ENCODE data around the gene SYN1.
"Not testable (repeated sequence)": the region's sequence is repeated elsewhere in the genome, so short reads cannot be mapped to it uniquely, and the experiment has no call there.

SYN1 gene

DNA sequence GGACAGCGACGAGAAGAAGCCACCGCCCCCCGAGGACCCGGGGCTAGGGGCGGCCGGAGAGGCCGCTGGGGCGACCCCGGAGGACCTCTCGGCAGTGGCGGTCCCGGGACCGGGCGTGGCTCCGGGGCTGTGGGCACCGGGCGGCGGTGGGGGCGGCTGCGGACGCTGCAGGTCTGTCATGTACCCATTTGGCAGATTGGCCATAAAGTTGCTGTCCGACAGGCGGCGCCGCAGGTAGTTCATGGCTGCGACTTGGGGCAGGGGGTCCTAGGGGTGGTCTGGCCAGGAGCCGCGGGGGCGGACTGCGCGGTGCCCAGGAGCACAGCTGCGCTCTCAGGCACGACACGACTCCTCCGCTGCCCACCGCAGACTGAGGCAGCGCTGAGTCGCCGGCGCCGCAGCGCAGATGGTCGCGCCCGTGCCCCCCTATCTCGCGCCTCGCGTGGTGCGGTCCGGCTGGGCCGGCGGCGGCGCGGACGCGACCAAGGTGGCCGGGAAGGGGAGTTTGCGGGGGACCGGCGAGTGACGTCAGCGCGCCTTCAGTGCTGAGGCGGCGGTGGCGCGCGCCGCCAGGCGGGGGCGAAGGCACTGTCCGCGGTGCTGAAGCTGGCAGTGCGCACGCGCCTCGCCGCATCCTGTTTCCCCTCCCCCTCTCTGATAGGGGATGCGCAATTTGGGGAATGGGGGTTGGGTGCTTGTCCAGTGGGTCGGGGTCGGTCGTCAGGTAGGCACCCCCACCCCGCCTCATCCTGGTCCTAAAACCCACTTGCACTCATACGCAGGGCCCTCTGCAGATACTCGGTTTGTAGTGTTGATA is at the start of gene SYN1:
TSS of gene SYN1 (minus strand) at position 372 of the 817 bp plus-strand sequence. CDS start at position 243, 129 bp downstream.
- peak; percentile 70 for DNase-seq (ENCODE audit: low read depth)
- TF ChIP-seq, protein P1, sequence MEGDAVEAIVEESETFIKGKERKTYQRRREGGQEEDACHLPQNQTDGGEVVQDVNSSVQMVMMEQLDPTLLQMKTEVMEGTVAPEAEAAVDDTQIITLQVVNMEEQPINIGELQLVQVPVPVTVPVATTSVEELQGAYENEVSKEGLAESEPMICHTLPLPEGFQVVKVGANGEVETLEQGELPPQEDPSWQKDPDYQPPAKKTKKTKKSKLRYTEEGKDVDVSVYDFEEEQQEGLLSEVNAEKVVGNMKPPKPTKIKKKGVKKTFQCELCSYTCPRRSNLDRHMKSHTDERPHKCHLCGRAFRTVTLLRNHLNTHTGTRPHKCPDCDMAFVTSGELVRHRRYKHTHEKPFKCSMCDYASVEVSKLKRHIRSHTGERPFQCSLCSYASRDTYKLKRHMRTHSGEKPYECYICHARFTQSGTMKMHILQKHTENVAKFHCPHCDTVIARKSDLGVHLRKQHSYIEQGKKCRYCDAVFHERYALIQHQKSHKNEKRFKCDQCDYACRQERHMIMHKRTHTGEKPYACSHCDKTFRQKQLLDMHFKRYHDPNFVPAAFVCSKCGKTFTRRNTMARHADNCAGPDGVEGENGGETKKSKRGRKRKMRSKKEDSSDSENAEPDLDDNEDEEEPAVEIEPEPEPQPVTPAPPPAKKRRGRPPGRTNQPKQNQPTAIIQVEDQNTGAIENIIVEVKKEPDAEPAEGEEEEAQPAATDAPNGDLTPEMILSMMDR (conservative IDR thresholded peaks at IDR 0.05; ENCODE audit: low read length), result no peak
- H3K4me3 ChIP-seq (ENCODE audit: low read length), result peak within 1 kb of the TSS; percentile 45

DNA sequence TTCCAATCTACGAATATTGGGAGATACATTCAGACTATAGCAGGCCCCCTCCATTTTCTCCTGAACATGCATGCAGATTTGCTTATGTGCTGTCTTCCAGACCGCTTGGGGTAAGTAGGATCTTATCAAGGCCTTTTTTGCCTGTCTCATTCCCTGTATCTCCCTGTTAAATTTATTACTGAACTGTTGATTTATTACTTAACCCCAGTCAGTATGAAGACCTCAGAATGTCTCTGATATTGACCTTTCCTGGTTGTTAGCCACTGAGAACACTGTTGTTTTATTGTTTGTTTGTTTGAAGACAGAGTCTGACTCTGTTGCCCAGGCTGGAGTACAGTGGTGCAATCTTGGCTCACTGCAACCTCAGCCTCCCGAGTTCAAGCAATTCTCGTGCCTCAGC is 46.1 kb upstream of the SYN1 start:
- H3K4me3 ChIP-seq (ENCODE audit: low read length); DNase-seq (ENCODE audit: low read depth): not testable (repeated sequence)

DNA sequence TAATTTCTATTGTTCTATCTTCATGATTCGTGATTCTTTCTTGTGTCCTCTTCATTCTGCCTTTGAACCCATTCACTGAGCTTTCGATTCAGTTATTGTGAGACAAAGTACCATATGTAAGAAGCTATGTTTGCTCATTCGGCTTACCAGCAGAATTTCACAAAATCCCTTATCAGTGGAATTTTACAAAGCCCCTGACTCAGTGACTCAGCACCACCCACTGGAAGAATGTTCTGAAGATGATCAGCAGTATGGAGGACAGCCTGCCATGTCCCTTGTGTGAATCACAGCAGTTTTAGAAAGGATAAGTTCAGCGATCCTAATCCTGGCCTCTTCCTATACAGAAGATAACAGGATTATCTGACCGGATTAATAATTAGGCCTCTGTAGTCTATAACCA is 45.1 kb upstream of the SYN1 start:
- TF ChIP-seq, protein P1 (conservative IDR thresholded peaks at IDR 0.05; ENCODE audit: low read length), result no peak
- no peak for DNase-seq (ENCODE audit: low read depth)
- no peak overlapping the region for H3K4me3 ChIP-seq (ENCODE audit: low read length)

DNA sequence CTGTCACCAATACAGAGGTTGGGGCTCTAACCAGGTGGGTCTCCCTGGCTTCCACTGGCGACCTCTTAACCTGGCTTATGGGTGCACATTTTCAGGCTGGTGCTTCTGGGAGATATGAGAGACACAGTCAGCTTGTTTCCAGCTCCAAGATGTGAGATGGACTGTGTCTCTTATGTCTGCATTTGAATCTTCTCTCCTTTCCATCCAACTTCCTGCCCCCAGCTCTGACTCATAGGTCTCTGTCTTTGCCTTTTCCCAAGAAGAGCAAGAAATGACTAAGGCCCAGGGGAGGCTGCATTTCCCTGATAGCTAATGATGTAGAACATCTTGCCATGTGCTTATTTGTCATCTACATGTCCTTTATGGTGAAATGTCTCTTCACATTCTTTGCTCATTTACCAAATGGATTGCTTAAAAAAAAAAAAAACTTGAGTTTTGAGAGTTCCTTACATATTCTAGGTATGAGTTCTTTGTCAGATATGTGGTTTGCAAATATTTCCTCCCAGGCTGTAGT is 42.5 kb upstream of the SYN1 start:
- DNase-seq (ENCODE audit: low read depth), result peak; percentile 97
- TF ChIP-seq, protein P1 (conservative IDR thresholded peaks at IDR 0.05; ENCODE audit: low read length), result no peak
- no peak overlapping the region for H3K4me3 ChIP-seq (ENCODE audit: low read length)

DNA sequence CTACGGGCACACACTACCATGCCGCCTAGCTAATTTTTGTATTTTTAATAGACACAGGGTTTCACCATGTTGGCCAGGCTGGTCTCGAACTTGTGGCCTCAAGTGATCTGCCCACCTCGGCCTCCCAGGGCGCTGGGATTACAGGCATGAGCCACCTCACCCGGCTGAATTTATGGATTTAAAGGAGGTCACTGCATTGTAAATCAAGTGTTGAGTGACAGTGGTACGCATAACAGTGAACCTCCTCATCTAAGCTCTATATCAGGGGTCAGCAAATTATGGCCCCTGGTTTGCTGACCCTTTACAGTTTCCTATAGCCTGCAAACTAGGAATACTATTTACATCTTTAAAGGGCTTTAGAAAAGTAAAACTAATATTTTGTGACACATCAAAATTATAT is 41.9 kb upstream of the SYN1 start:
- TF ChIP-seq, protein P1 (conservative IDR thresholded peaks at IDR 0.05; ENCODE audit: low read length), result no peak
- no peak overlapping the region for H3K4me3 ChIP-seq (ENCODE audit: low read length)
- DNase-seq (ENCODE audit: low read depth), result no peak

DNA sequence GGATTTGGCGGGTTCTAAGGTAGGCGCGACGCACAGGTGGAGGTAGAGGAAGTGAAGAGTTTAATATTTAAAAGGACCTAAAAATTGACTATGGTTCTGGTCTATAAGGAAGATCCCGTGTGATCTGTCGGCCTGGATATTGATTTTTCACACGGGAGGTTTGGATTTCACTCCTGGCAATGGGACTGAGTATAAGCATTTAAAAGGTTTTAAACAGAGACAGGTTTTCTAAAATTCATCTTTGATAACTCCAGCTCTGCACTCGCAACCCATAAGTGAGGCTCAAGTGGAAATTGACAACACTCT is 39.7 kb upstream of the SYN1 start:
- TF ChIP-seq, protein P1 (conservative IDR thresholded peaks at IDR 0.05; ENCODE audit: low read length), result no peak
- DNase-seq (ENCODE audit: low read depth), result no peak
- peak overlapping the region; percentile 78 for H3K4me3 ChIP-seq (ENCODE audit: low read length)

DNA sequence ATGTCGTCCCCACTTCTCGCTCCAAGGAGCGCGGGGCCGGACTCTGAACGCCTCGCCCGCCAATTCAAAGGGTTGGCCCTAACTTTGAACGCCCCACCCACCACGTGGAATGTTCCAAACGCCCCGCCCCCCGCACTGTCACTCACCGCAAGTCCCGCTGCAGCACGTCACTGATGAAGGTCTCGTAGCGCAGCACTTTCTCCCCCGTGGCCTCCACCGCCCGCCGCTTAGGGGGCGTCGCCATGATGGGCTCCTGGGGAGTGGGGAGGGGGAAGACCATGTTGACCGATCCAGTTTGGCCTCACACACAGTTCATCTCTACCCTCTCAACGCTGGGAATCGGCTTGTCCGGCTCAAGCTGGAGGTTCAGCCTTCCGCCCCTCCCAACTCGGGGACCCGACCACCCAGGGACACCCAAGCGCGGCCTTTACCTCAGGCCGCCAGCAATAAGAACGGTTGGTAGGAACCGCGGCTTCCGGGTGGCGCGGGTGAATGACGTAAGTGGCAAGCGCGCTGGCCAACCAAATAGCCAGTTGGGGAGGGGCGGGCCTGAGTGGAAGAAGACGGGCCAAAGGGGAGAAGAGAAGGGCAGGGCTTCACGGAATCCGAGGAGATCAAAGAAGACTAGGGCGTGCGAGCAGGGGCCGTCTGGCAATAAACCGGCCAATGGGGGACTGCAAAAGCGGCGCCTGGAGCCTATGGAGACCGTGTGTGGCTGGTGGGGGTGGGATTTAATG is 39.2 kb upstream of the SYN1 start, which contains the start of gene UXT:
TSS of gene UXT (minus strand) at position 497 of the 737 bp plus-strand sequence. CDS start at position 244, 253 bp downstream.
- DNase-seq (ENCODE audit: low read depth), result peak; percentile 97
- peak within 1 kb of the TSS; percentile 78 for H3K4me3 ChIP-seq (ENCODE audit: low read length)
- TF ChIP-seq, protein P1 (conservative IDR thresholded peaks at IDR 0.05; ENCODE audit: low read length), result no peak

Measured in AG10803 (cell line).